HepG2 (cell line): ENCODE measurements around the gene AFTPH. TPM values are rescaled to one million over a fixed set of nuclear protein-coding genes. Genes with fewer than 3 reads are reported as not detected.

Experiments used
- AGO2 ChIP-seq: fragments of 200-400 bp; formaldehyde crosslinking; optimal IDR thresholded peaks from 2 replicates; pipeline ENCODE3; 2017; ENCODE audit warnings: mild to moderate bottlenecking, low read depth, low read length, moderate library complexity
- GATA4 ChIP-seq: sonication (generic); IDR thresholded peaks from 2 replicates; pipeline ENCODE4 v1.6.1; 2016; ENCODE audit warnings: antibody characterized with exemption, low read depth, borderline replicate concordance
- HNRNPH1 ChIP-seq: fragments of 200-400 bp; formaldehyde crosslinking; optimal IDR thresholded peaks from 2 replicates; pipeline ENCODE3; 2017; ENCODE audit warnings: mild to moderate bottlenecking, low read depth, low read length
- PLRG1 ChIP-seq: fragments of 450-650 bp; conservative IDR thresholded peaks from 2 replicates; pipeline ENCODE4 v1.6.1; 2016
- ZNF782 ChIP-seq: sonication (generic); formaldehyde crosslinking; IDR thresholded peaks from 2 replicates; pipeline ENCODE4 v1.4.0; 2020; ENCODE audit warnings: missing genetic modification reagents, mild to moderate bottlenecking, borderline replicate concordance
- ZZZ3 ChIP-seq: sonication (generic); formaldehyde crosslinking; IDR thresholded peaks from 2 replicates; pipeline ENCODE4 v1.4.0; 2020; ENCODE audit warnings: missing genetic modification reagents, mild to moderate bottlenecking, borderline replicate concordance
- polyA plus RNA-seq, 8 experiments: library from polyadenylated mRNA; depleted of rRNA in 3 of 8; stranded (reverse) in 7 of 8; unstranded in 1 of 8; fragments of >200 nt; fragmentation: Illumina TruSeq in 4 of 8; extraction: Trizol in 4 of 8; gene quantifications; 2 replicates each; pipeline versions ENCODE4 v1.2.1 to v1.2.3, GENCODE V29; 2011 to 2016; ENCODE audit warnings: low read depth in 4 of 8, missing spikeins in 1 of 8, mixed read lengths in 1 of 8; ENCODE audit not compliant: insufficient read depth in 1 of 8
- total RNA-seq, 5 experiments: library from RNA; depleted of rRNA; stranded (reverse); fragments of >200 nt; fragmentation: Illumina TruSeq; extraction: Trizol; gene quantifications; 2 replicates each; pipeline ENCODE4 v1.2.3, GENCODE V29; 2016; ENCODE audit warnings: low read depth in 1 of 5
- TF ChIP-seq, protein P1 (sequence below): sonication (generic); formaldehyde crosslinking; IDR thresholded peaks from 2 replicates; pipeline ENCODE4 v1.9.0; 2021; ENCODE audit warnings: mild to moderate bottlenecking, missing genetic modification reagents

Gene AFTPH
- total and polyA plus RNA-seq, 2 of the 13 experiments (the other 11 are each of a cell fraction or from before 2014, with no cell fraction given) = 27.5 to 36.8 TPM

DNA sequence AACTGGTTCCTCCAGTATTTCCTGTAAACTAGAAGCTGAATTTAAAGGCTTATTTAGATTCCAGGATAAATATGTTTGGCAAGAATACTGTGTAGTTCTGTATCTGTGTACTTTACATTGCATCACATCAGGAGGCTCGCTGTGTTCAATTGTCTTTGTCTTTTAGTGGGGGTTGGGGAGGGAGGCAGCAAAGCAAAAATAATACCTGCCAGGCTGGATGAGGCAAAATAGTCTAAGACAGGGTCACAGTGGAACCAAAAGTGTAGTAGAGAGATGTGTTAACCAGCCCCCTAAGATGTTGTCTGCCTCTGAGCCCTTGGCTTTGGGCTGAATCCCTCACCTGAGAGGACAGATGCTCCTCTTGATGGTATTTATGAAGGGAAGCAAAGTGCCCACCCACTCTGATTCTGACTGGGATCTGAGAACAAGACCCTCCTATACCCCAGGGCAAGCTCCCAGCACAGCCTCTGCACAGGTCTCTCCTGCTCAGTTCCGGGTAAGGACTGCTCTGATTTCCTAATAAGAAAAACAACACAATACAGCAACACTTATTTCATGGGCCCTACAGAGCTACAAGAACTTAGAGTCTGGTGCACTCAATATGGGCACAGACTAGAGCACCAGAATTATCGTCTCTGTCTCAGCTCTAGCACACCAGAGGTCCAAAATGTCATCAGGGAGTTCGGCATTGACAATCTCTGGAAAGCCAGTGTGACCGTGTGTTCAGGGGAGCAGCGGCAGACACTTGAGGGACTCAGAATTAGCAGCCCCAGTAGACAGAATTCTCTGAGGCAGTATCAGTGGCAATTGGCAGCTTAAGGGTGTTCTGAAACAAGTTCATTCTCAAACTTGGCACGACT, 7.2 kb upstream of the AFTPH start (continued):
- TF ChIP-seq, protein P1, sequence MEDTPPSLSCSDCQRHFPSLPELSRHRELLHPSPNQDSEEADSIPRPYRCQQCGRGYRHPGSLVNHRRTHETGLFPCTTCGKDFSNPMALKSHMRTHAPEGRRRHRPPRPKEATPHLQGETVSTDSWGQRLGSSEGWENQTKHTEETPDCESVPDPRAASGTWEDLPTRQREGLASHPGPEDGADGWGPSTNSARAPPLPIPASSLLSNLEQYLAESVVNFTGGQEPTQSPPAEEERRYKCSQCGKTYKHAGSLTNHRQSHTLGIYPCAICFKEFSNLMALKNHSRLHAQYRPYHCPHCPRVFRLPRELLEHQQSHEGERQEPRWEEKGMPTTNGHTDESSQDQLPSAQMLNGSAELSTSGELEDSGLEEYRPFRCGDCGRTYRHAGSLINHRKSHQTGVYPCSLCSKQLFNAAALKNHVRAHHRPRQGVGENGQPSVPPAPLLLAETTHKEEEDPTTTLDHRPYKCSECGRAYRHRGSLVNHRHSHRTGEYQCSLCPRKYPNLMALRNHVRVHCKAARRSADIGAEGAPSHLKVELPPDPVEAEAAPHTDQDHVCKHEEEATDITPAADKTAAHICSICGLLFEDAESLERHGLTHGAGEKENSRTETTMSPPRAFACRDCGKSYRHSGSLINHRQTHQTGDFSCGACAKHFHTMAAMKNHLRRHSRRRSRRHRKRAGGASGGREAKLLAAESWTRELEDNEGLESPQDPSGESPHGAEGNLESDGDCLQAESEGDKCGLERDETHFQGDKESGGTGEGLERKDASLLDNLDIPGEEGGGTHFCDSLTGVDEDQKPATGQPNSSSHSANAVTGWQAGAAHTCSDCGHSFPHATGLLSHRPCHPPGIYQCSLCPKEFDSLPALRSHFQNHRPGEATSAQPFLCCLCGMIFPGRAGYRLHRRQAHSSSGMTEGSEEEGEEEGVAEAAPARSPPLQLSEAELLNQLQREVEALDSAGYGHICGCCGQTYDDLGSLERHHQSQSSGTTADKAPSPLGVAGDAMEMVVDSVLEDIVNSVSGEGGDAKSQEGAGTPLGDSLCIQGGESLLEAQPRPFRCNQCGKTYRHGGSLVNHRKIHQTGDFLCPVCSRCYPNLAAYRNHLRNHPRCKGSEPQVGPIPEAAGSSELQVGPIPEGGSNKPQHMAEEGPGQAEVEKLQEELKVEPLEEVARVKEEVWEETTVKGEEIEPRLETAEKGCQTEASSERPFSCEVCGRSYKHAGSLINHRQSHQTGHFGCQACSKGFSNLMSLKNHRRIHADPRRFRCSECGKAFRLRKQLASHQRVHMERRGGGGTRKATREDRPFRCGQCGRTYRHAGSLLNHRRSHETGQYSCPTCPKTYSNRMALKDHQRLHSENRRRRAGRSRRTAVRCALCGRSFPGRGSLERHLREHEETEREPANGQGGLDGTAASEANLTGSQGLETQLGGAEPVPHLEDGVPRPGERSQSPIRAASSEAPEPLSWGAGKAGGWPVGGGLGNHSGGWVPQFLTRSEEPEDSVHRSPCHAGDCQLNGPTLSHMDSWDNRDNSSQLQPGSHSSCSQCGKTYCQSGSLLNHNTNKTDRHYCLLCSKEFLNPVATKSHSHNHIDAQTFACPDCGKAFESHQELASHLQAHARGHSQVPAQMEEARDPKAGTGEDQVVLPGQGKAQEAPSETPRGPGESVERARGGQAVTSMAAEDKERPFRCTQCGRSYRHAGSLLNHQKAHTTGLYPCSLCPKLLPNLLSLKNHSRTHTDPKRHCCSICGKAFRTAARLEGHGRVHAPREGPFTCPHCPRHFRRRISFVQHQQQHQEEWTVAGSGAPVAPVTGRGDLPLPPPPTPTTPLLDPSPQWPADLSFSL (CRISPR knock-in tag) = no peak
- TF ChIP-seq GATA4 (no peak), AGO2 (no peak), ZNF782 (CRISPR knock-in tag) (no peak), ZZZ3 (CRISPR knock-in tag) (no peak), PLRG1 (no peak), HNRNPH1 (no peak)
